ENCODE measurements around the gene SPRR2G.
"Not testable (repeated sequence)": the region's sequence is repeated elsewhere in the genome, so short reads cannot be mapped to it uniquely, and the experiment has no call there.

Gene SPRR2G

GRCh38 chr1:153152481-153152880 is 1.8 kb upstream of the SPRR2G start:
- Histone ChIP-seq H3K79me2 (no peaks in the 10 kb centered on the region), H3K36me3 (ENCODE audit: control insufficient read depth, insufficient read depth, low read length) (no peaks in the 10 kb centered on the region), H3K4me2 (ENCODE audit: low read length) (no peak overlapping the region), H3K27ac (no peak overlapping the region), H3K9me3 (ENCODE audit: control insufficient read depth, low read length) (no peaks in the 10 kb centered on the region), H3K4me3 (ENCODE audit: low read depth, low read length) (no peak overlapping the region), H3K27me3 (ENCODE audit: control insufficient read depth, insufficient read depth, low read length) (no peaks in the 10 kb centered on the region), H3K4me1 (no peaks in the 10 kb centered on the region), H2AFZ (no peak overlapping the region), H3K9ac (no peak overlapping the region)
- no peak for TF ChIP-seq CTCF (IDR thresholded peaks at IDR 0.05)

DNA sequence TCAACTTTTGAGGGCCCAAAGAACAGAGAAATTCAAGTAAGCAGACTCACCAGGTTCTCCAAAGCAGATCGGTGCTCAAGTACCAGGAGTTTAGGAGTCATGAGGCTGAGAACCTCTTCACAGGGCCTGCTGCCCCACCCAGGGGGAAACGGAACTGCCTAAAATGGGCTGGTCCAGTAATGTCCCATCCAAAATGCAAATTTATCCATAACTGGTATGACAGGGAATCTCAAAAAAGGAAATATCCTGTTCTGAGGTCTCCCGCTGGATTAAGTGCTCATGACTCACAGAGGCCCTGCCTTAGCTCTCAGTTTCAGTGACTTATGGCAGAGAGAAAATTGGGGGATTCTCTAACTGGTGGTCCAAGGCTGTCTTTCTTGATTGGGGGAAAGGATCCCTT is 9.3 kb downstream of the SPRR2G start:
- no peaks in the 10 kb centered on the region for H3K79me2 ChIP-seq
- H3K9me3 ChIP-seq (ENCODE audit: control insufficient read depth, low read length) = no peaks in the 10 kb centered on the region
- no peak overlapping the region for H2AFZ ChIP-seq
- H3K27me3 ChIP-seq (ENCODE audit: control insufficient read depth, insufficient read depth, low read length) = no peaks in the 10 kb centered on the region
- H3K4me2 ChIP-seq (ENCODE audit: low read length) = no peak overlapping the region
- H3K36me3 ChIP-seq (ENCODE audit: control insufficient read depth, insufficient read depth, low read length) = no peaks in the 10 kb centered on the region
- no peak overlapping the region for H3K4me3 ChIP-seq (ENCODE audit: low read depth, low read length)
- TF ChIP-seq CTCF (IDR thresholded peaks at IDR 0.05) = no peak
- H3K27ac ChIP-seq = no peak overlapping the region
- no peaks in the 10 kb centered on the region for H3K4me1 ChIP-seq
- no peak overlapping the region for H3K9ac ChIP-seq

DNA sequence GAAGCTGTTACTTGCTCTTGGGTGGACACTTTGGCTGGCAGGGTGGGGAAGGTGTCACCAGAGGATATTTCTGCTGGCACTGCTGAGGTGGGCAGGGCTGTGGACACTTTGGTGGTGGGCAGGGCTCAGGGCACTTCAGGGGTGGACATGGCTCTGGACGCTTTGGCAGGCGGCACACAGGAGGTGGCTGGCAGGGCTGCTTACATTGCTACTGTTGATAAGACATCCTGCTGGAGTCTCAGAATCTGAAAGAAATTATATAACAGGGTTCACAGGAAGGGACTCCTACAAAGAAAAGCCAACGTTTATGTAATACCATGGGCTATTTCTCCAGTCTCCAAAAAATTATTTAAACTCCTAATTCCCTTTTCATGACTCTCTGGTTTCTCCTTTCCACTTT is 10.2 kb downstream of the SPRR2G start:
- H3K27me3 ChIP-seq (ENCODE audit: control insufficient read depth, insufficient read depth, low read length) = no peaks in the 10 kb centered on the region
- no peak overlapping the region for H2AFZ ChIP-seq
- no peak overlapping the region for H3K9ac ChIP-seq
- H3K4me1 ChIP-seq = no peaks in the 10 kb centered on the region
- no peaks in the 10 kb centered on the region for H3K36me3 ChIP-seq (ENCODE audit: control insufficient read depth, insufficient read depth, low read length)
- H3K79me2 ChIP-seq = no peaks in the 10 kb centered on the region
- no peaks in the 10 kb centered on the region for H3K9me3 ChIP-seq (ENCODE audit: control insufficient read depth, low read length)
- no peak overlapping the region for H3K4me3 ChIP-seq (ENCODE audit: low read depth, low read length)
- no peak overlapping the region for H3K27ac ChIP-seq
- no peak for TF ChIP-seq CTCF (IDR thresholded peaks at IDR 0.05)
- no peak overlapping the region for H3K4me2 ChIP-seq (ENCODE audit: low read length)

DNA sequence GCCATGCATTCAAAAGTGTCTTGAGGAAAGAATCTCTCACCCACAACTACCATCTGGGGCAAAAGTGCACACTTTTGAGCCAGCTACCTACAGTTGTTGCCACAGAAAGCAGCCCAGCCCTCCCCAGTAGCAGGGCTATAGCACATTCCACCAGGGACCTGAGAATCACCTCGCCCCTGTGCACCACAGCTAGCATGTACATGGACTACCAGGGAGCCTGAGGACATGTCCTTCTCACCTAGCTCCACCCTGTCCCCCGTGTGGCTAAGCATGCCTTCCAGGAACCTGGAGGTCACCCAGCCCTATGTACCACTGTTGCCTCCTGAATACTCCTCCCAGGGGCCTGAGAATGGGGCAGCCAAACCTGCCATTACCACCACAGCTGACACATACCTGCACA is 16.9 kb downstream of the SPRR2G start:
- no peak overlapping the region for H2AFZ ChIP-seq
- H3K27me3 ChIP-seq (ENCODE audit: control insufficient read depth, insufficient read depth, low read length) = no peaks in the 10 kb centered on the region
- TF ChIP-seq CTCF (IDR thresholded peaks at IDR 0.05) = no peak
- H3K79me2 ChIP-seq = no peaks in the 10 kb centered on the region
- no peak overlapping the region for H3K27ac ChIP-seq
- no peaks in the 10 kb centered on the region for H3K9me3 ChIP-seq (ENCODE audit: control insufficient read depth, low read length)
- H3K9ac ChIP-seq = no peak overlapping the region
- no peak overlapping the region for H3K4me3 ChIP-seq (ENCODE audit: low read depth, low read length)
- no peaks in the 10 kb centered on the region for H3K36me3 ChIP-seq (ENCODE audit: control insufficient read depth, insufficient read depth, low read length)
- no peaks in the 10 kb centered on the region for H3K4me1 ChIP-seq
- no peak overlapping the region for H3K4me2 ChIP-seq (ENCODE audit: low read length)

DNA sequence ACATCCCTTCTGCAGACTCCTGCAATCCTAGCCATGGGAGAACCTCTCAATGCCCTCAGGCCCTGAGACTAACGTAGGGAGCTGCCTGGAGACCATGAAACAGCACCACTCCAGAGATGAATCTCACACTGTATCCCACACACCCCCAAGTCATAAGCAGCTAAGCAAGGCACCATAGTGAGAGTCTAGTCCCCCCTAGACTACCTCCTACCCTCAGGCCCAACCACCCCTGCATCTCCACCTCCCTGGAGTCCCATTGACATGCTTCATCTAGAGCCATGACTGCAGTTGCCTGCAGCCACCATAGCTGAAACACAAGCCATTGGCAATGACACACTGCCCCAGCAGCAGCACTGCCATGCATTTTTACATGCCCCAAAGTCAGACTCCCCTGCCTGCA is 17.4 kb downstream of the SPRR2G start:
- Histone ChIP-seq H3K79me2 (no peaks in the 10 kb centered on the region), H3K27ac (no peak overlapping the region), H3K36me3 (ENCODE audit: control insufficient read depth, insufficient read depth, low read length) (no peaks in the 10 kb centered on the region), H3K4me1 (no peaks in the 10 kb centered on the region), H3K4me3 (ENCODE audit: low read depth, low read length) (no peak overlapping the region), H3K27me3 (ENCODE audit: control insufficient read depth, insufficient read depth, low read length) (no peaks in the 10 kb centered on the region), H3K9ac (no peak overlapping the region), H3K9me3 (ENCODE audit: control insufficient read depth, low read length) (no peaks in the 10 kb centered on the region), H2AFZ (no peak overlapping the region), H3K4me2 (ENCODE audit: low read length) (no peak overlapping the region)
- TF ChIP-seq CTCF (IDR thresholded peaks at IDR 0.05) = no peak

- H2AFZ ChIP-seq; H3K27ac ChIP-seq; H3K79me2 ChIP-seq; H3K4me3 ChIP-seq (ENCODE audit: low read depth, low read length); H3K36me3 ChIP-seq (ENCODE audit: control insufficient read depth, insufficient read depth, low read length); H3K9ac ChIP-seq; H3K9me3 ChIP-seq (ENCODE audit: control insufficient read depth, low read length); H3K27me3 ChIP-seq (ENCODE audit: control insufficient read depth, insufficient read depth, low read length); H3K4me2 ChIP-seq (ENCODE audit: low read length); H3K4me1 ChIP-seq: not testable (repeated sequence)
These were observed 22.0 kb downstream of the SPRR2G start for GRCh38 chr1:153128688-153129087.

Measured in parathyroid adenoma (tissue), 2 donors.